ENCODE results near the gene TPTE2.
"Not testable (repeated sequence)": the region's sequence is repeated elsewhere in the genome, so short reads cannot be mapped to it uniquely, and the experiment has no call there.

- TF ChIP-seq BCL11A (IDR thresholded peaks at IDR 0.05; ENCODE audit: low read depth in 2 of 2, low read length in 2 of 2); CTCF (IDR thresholded peaks at IDR 0.05; ENCODE audit: control extremely low read depth in 1 of 3, insufficient read depth in 1 of 3, low read depth in 1 of 3, low read length in 3 of 3); TEAD4 (IDR thresholded peaks at IDR 0.05; ENCODE audit: low read depth, low read length); JUND (IDR thresholded peaks at IDR 0.05; ENCODE audit: low read length): not testable (repeated sequence)
Observed at GRCh38 chr13:19549245-19549644, 12.1 kb downstream of the TPTE2 start.

Measured in H1 (cell line).